ENCODE data around the gene SVIL.

The SVIL gene

DNA sequence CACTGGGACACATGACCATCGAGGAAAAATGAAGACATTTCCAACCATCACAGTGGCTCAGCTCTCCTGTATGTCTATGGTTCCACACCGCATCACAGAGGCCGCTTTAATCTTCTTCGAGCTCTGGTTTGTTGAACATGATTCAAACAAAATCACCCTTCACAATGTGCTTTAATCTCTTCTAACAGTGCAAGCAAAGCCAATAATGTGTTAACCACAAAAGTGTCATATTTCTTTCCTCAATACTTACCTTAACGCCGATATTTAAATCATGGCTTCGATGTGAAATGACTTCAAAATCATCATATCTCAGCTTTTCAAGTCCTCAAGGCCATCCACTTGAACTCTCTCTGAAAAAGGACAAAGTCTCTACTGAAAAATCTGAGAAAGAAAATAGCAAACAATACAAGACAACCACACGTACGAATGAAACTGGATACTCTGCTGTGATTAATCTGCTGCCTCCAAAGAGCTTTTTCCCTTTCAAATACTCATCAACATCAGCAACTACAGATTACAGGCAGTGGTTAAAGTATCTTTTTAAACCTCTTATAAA is 23.0 kb upstream of the SVIL start:
- TF ChIP-seq FOXM1 (IDR thresholded peaks at IDR 0.05; ENCODE audit: borderline replicate concordance, low read depth) (no peak), EGR1 (IDR thresholded peaks at IDR 0.05) (no peak), TEAD4 (IDR thresholded peaks at IDR 0.05) (no peak), CREB1 (IDR thresholded peaks at IDR 0.05; ENCODE audit: low read depth) (no peak), ZBTB7A (IDR thresholded peaks at IDR 0.05; ENCODE audit: low read depth) (no peak), TCF12 (IDR thresholded peaks at IDR 0.05; ENCODE audit: low read depth) (no peak), RAD21 (IDR thresholded peaks at IDR 0.05; ENCODE audit: low read depth) (no peak), YY1 (IDR thresholded peaks at IDR 0.05; ENCODE audit: low read depth) (no peak)
- TF ChIP-seq, protein P1, sequence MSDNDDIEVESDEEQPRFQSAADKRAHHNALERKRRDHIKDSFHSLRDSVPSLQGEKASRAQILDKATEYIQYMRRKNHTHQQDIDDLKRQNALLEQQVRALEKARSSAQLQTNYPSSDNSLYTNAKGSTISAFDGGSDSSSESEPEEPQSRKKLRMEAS (IDR thresholded peaks at IDR 0.05) = no peak
- TF ChIP-seq, protein P2, sequence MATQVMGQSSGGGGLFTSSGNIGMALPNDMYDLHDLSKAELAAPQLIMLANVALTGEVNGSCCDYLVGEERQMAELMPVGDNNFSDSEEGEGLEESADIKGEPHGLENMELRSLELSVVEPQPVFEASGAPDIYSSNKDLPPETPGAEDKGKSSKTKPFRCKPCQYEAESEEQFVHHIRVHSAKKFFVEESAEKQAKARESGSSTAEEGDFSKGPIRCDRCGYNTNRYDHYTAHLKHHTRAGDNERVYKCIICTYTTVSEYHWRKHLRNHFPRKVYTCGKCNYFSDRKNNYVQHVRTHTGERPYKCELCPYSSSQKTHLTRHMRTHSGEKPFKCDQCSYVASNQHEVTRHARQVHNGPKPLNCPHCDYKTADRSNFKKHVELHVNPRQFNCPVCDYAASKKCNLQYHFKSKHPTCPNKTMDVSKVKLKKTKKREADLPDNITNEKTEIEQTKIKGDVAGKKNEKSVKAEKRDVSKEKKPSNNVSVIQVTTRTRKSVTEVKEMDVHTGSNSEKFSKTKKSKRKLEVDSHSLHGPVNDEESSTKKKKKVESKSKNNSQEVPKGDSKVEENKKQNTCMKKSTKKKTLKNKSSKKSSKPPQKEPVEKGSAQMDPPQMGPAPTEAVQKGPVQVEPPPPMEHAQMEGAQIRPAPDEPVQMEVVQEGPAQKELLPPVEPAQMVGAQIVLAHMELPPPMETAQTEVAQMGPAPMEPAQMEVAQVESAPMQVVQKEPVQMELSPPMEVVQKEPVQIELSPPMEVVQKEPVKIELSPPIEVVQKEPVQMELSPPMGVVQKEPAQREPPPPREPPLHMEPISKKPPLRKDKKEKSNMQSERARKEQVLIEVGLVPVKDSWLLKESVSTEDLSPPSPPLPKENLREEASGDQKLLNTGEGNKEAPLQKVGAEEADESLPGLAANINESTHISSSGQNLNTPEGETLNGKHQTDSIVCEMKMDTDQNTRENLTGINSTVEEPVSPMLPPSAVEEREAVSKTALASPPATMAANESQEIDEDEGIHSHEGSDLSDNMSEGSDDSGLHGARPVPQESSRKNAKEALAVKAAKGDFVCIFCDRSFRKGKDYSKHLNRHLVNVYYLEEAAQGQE (IDR thresholded peaks at IDR 0.05; ENCODE audit: low read depth) = no peak

DNA sequence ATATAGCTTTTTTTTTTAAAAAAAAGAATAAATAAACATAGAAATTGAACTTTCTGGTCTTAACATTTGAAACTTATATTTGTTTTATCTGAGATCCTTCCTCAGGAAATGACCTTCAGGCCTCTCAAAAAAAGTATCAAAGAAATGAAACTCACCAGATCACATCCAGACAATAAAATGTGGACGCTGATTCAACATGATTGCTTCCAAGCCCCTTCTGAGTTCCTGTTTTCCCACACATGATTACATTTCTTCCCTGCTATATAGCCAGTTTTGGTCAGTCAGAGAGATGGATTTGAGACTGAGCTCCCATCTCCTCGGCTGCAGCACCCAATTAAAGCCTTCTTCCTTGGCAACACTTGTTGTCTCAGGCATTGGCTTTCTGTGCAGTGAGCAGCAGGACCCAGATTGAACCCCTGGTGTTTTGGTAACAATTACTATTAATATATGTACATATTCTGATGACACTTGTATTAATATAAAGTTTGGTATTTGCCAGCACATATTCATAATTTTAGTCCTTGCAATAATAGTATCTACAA is 21.8 kb upstream of the SVIL start:
- TF ChIP-seq TEAD4 (IDR thresholded peaks at IDR 0.05) (no peak), RAD21 (IDR thresholded peaks at IDR 0.05; ENCODE audit: low read depth) (no peak), EGR1 (IDR thresholded peaks at IDR 0.05) (no peak), CREB1 (IDR thresholded peaks at IDR 0.05; ENCODE audit: low read depth) (no peak), TAF1 (IDR thresholded peaks at IDR 0.05; ENCODE audit: low read depth) (no peak)
- TF ChIP-seq, protein P2 (IDR thresholded peaks at IDR 0.05; ENCODE audit: low read depth) = no peak
- TF ChIP-seq, protein P3, sequence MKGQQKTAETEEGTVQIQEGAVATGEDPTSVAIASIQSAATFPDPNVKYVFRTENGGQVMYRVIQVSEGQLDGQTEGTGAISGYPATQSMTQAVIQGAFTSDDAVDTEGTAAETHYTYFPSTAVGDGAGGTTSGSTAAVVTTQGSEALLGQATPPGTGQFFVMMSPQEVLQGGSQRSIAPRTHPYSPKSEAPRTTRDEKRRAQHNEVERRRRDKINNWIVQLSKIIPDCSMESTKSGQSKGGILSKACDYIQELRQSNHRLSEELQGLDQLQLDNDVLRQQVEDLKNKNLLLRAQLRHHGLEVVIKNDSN (IDR thresholded peaks at IDR 0.05) = no peak
- TF ChIP-seq, protein P1 (IDR thresholded peaks at IDR 0.05) = no peak

DNA sequence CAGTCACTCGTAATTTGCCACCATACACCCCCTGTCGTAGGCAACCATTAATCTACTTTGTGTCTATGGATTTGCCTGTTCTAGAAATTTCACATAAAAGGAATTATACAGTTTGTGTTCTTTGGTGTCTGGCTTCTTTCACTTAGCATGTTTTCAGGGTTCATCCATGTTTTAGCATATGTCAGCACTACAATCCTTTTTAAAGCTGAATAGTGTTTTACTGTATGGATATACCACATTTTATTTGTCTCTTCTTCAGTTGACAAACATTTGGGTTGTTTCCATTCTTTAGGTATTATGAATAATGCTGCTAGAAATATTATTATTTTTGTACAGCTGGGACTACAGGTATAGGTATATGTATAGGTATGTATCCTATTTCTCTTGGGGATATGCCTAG is 17.4 kb upstream of the SVIL start:
- TF ChIP-seq TCF12 (IDR thresholded peaks at IDR 0.05; ENCODE audit: low read depth) = no peak
- TF ChIP-seq CREB1 (IDR thresholded peaks at IDR 0.05; ENCODE audit: low read depth) = no peak
- no peak for TF ChIP-seq NFIC (IDR thresholded peaks at IDR 0.05)
- no peak for TF ChIP-seq ZBTB7A (IDR thresholded peaks at IDR 0.05; ENCODE audit: low read depth)
- TF ChIP-seq, protein P3 (IDR thresholded peaks at IDR 0.05) = no peak
- TF ChIP-seq, protein P1 (IDR thresholded peaks at IDR 0.05) = no peak
- TF ChIP-seq RAD21 (IDR thresholded peaks at IDR 0.05; ENCODE audit: low read depth) = no peak
- no peak for TF ChIP-seq TAF1 (IDR thresholded peaks at IDR 0.05; ENCODE audit: low read depth)

DNA sequence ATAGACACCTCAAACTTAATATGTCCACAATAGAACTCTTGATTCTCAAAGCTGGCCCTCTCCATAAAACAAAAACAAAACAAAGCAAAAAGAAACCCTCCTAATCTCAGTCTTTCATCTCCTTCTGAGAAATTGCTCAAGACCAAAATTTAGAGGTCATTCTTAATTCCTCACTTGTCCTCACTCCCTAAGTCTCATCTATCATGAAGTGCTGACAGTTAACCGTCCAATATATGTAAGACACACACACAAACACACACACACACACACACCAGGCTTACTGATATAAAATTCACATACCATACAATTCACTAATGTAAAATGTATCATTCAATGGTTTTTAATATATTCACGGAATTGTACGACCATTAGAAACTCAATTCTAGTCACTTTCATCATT is 17.0 kb upstream of the SVIL start:
- TF ChIP-seq, protein P2 (IDR thresholded peaks at IDR 0.05; ENCODE audit: low read depth) = no peak
- TF ChIP-seq EGR1 (IDR thresholded peaks at IDR 0.05) = no peak
- TF ChIP-seq TEAD4 (IDR thresholded peaks at IDR 0.05) = no peak
- TF ChIP-seq NFIC (IDR thresholded peaks at IDR 0.05) = no peak
- TF ChIP-seq, protein P3 (IDR thresholded peaks at IDR 0.05) = no peak
- TF ChIP-seq, protein P1 (IDR thresholded peaks at IDR 0.05) = no peak
- no peak for TF ChIP-seq CEBPB (IDR thresholded peaks at IDR 0.05)
- TF ChIP-seq EP300 (IDR thresholded peaks at IDR 0.05; ENCODE audit: borderline replicate concordance) = no peak
- TF ChIP-seq TAF1 (IDR thresholded peaks at IDR 0.05; ENCODE audit: low read depth) = no peak
- TF ChIP-seq RAD21 (IDR thresholded peaks at IDR 0.05; ENCODE audit: low read depth) = no peak
- TF ChIP-seq ZBTB7A (IDR thresholded peaks at IDR 0.05; ENCODE audit: low read depth) = no peak
- TF ChIP-seq YY1 (IDR thresholded peaks at IDR 0.05; ENCODE audit: low read depth) = no peak
- TF ChIP-seq FOXM1 (IDR thresholded peaks at IDR 0.05; ENCODE audit: borderline replicate concordance, low read depth) = no peak
- TF ChIP-seq CREB1 (IDR thresholded peaks at IDR 0.05; ENCODE audit: low read depth) = no peak
- no peak for TF ChIP-seq TCF12 (IDR thresholded peaks at IDR 0.05; ENCODE audit: low read depth)
